GM06990 (cell line): Measurements from ENCODE around the gene CTXN1.

ENCODE experiments used
- DNase-seq: peaks from one replicate; pipeline ENCODE4 v3.0.0-alpha.2; 2011; ENCODE audit not compliant: insufficient read length; ENCODE audit errors: extremely low read depth
- H3K27me3 ChIP-seq: replicated peaks from 2 replicates; pipeline ENCODE4 v1.6.0; 2011; ENCODE audit warnings: low read length; ENCODE audit not compliant: control insufficient read depth, insufficient read depth
- H3K36me3 ChIP-seq: 2 replicates; pipeline ENCODE4 v1.5.1; 2011; ENCODE audit warnings: low read length; ENCODE audit not compliant: control insufficient read depth, insufficient read depth
- H3K4me3 ChIP-seq: replicated peaks from 2 replicates; pipeline ENCODE4 v1.5.1; 2011; ENCODE audit warnings: low read depth, mild to moderate bottlenecking, control low read depth, low read length
- CTCF ChIP-seq: IDR thresholded peaks from 2 replicates; pipeline ENCODE4 v1.5.1; 2011; ENCODE audit warnings: low read length, control low read depth, mild to moderate bottlenecking, inconsistent platforms; ENCODE audit not compliant: insufficient read depth, poor library complexity, severe bottlenecking

CTXN1 gene

GRCh38 chr19:7969555-7969939, 43.6 kb upstream of the CTXN1 start:
- no peak for TF ChIP-seq CTCF
- H3K36me3 ChIP-seq = peaks cover 34% of the 10 kb centered on the region
- H3K27me3 ChIP-seq = no peaks in the 10 kb centered on the region
- H3K4me3 ChIP-seq = no peak overlapping the region
- DNase-seq = no peak

- peaks cover 32% of the 10 kb centered on the region for H3K36me3 ChIP-seq
- H3K4me3 ChIP-seq = no peak overlapping the region
- DNase-seq = no peak
- no peaks in the 10 kb centered on the region for H3K27me3 ChIP-seq
- no peak for TF ChIP-seq CTCF
These were observed 43.0 kb upstream of the CTXN1 start for GRCh38 chr19:7968796-7969554.

GRCh38 chr19:7968008-7968795, 42.3 kb upstream of the CTXN1 start:
- Histone ChIP-seq H3K36me3 (peaks cover 34% of the 10 kb centered on the region), H3K27me3 (no peaks in the 10 kb centered on the region), H3K4me3 (no peak overlapping the region)
- DNase-seq = no peak
- TF ChIP-seq CTCF = no peak

DNA sequence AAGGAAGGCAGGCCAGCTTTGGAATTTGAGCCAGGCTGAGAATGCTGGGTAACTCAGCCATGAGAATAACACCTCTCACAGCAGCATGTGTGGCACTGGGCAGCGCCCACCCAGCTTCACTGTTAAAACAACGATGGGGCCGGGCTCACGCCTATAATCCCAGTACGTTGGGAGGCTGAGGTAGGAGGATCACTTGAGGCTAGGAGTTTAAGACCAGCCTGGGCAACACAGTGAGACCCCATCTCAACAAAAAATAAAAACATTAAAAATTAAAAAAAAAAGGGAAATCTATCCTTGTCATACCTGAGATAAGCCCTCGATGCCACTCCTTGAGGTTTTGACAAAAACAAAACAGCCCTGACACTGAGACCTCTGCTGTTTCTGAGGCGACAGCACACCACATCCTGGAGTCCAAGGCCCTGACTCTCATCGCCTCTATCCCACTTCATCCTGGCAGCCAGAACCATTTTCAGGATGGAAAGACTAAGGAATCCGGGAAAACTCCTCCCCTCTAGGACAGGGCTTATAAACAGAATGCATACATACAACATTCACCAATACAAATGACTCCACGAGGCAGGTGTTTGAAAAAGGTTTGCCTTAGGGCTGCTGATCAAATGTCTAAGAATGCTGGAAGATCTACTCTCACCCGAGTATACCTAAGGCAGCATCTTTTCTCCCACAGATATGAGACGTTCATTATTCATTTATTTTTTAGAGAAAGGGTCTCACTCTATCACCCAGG, 40.2 kb upstream of the CTXN1 start:
- Histone ChIP-seq H3K4me3 (no peak overlapping the region), H3K27me3 (no peaks in the 10 kb centered on the region), H3K36me3 (peaks cover 36% of the 10 kb centered on the region)
- DNase-seq = no peak
- TF ChIP-seq CTCF = no peak

GRCh38 chr19:7965259-7965841, 39.4 kb upstream of the CTXN1 start:
- no peak for DNase-seq
- H3K36me3 ChIP-seq = peaks cover 38% of the 10 kb centered on the region
- TF ChIP-seq CTCF = no peak
- no peak overlapping the region for H3K4me3 ChIP-seq
- no peaks in the 10 kb centered on the region for H3K27me3 ChIP-seq
